Measurements from ENCODE around the gene RTRAF.

GRCh38 chr14:51954657-51955056, 34.7 kb upstream of the RTRAF start:
- TF ChIP-seq CTCF (IDR thresholded peaks at IDR 0.05) (no peak), POLR2AphosphoS5 (IDR thresholded peaks at IDR 0.05; ENCODE audit: low read depth, low read length) (no peak), SIN3A (IDR thresholded peaks at IDR 0.05; ENCODE audit: borderline replicate concordance, insufficient read depth, low read depth, low read length) (no peak), REST (IDR thresholded peaks at IDR 0.05; ENCODE audit: insufficient read depth in 1 of 2, low read depth in 2 of 2, low read length in 1 of 2) (no peak)
